HepG2 (cell line): ENCODE results near the gene PRR12. TPM values are rescaled to one million over a fixed set of nuclear protein-coding genes. Genes with fewer than 3 reads are reported as not detected.
A peak's percentile ranks its signal among the peaks of the same experiment; 100 is the strongest.

Experiments
- ATF1 ChIP-seq: IDR thresholded peaks from 2 replicates; pipeline ENCODE4 v1.6.1; 2016; ENCODE audit warnings: mild to moderate bottlenecking, control low read depth
- DPF2 ChIP-seq: sonication (generic); formaldehyde crosslinking; IDR thresholded peaks from 2 replicates; pipeline ENCODE4 v1.4.0; 2020; ENCODE audit warnings: mild to moderate bottlenecking, low read depth, missing genetic modification reagents, borderline replicate concordance
- MED1 ChIP-seq: sonication (generic); formaldehyde crosslinking; IDR thresholded peaks from 2 replicates; pipeline ENCODE4 v1.4.0; 2020; ENCODE audit warnings: missing genetic modification reagents
- MED13 ChIP-seq: sonication (generic); formaldehyde crosslinking; IDR thresholded peaks from 2 replicates; pipeline ENCODE4 v1.5.0; 2020; ENCODE audit warnings: missing genetic modification reagents
- PHF5A ChIP-seq: IDR thresholded peaks from one replicate; pipeline ENCODE4 v1.6.1; 2018; ENCODE audit warnings: low read depth, missing genetic modification reagents; ENCODE audit not compliant: unreplicated experiment
- SALL1 ChIP-seq: sonication (generic); formaldehyde crosslinking; IDR thresholded peaks from 2 replicates; pipeline ENCODE4 v1.8.0; 2022; ENCODE audit warnings: mild to moderate bottlenecking, missing genetic modification reagents
- SIN3B ChIP-seq: fragments of 150-350 bp; IDR thresholded peaks from 2 replicates; pipeline ENCODE4 v1.6.1; 2014; ENCODE audit warnings: low read length
- TMF1 ChIP-seq: sonication (generic); formaldehyde crosslinking; IDR thresholded peaks from 2 replicates; pipeline ENCODE4 v1.8.1; 2022; ENCODE audit warnings: low read depth, missing genetic modification reagents
- U2AF1 ChIP-seq: fragments of 200-400 bp; formaldehyde crosslinking; optimal IDR thresholded peaks from 2 replicates; pipeline ENCODE3; 2017; ENCODE audit warnings: mild to moderate bottlenecking, low read depth, low read length
- USF2 ChIP-seq, 2 experiments: sonication (generic) in 1 of 2; formaldehyde crosslinking in 1 of 2; IDR thresholded peaks; 2 replicates each; pipeline versions ENCODE4 v1.5.1 to v1.6.1; 2011 to 2020; ENCODE audit warnings: borderline replicate concordance in 1 of 2, low read depth in 1 of 2, low read length in 1 of 2, mild to moderate bottlenecking in 1 of 2, missing genetic modification reagents in 1 of 2, moderate library complexity in 1 of 2
- ZBTB8A ChIP-seq: sonication (generic); formaldehyde crosslinking; IDR thresholded peaks from 2 replicates; pipeline ENCODE4 v1.4.0; 2020; ENCODE audit warnings: mild to moderate bottlenecking, low read depth, missing genetic modification reagents, borderline replicate concordance
- ZFP36L1 ChIP-seq: sonication (generic); formaldehyde crosslinking; IDR thresholded peaks from 2 replicates; pipeline ENCODE4 v1.8.0; 2022; ENCODE audit warnings: mild to moderate bottlenecking, missing genetic modification reagents, moderate library complexity
- ZNF121 ChIP-seq: sonication (generic); formaldehyde crosslinking; IDR thresholded peaks from 2 replicates; pipeline ENCODE4 v1.5.0; 2020; ENCODE audit warnings: mild to moderate bottlenecking, missing genetic modification reagents
- ZNF232 ChIP-seq: sonication (generic); formaldehyde crosslinking; IDR thresholded peaks from 2 replicates; pipeline ENCODE4 v1.4.0; 2020; ENCODE audit warnings: missing genetic modification reagents, borderline replicate concordance
- ZNF333 ChIP-seq: sonication (generic); formaldehyde crosslinking; IDR thresholded peaks from 2 replicates; pipeline ENCODE4 v1.4.0; 2020; ENCODE audit warnings: mild to moderate bottlenecking, missing genetic modification reagents, borderline replicate concordance
- ZNF543 ChIP-seq: sonication (generic); formaldehyde crosslinking; IDR thresholded peaks from 2 replicates; pipeline ENCODE4 v1.4.0; 2020; ENCODE audit warnings: mild to moderate bottlenecking, missing genetic modification reagents
- ZNF550 ChIP-seq: sonication (generic); formaldehyde crosslinking; IDR thresholded peaks from 2 replicates; pipeline ENCODE4 v1.4.0; 2020; ENCODE audit warnings: mild to moderate bottlenecking, missing genetic modification reagents, borderline replicate concordance
- ZNF572 ChIP-seq: sonication (generic); formaldehyde crosslinking; IDR thresholded peaks from 2 replicates; pipeline ENCODE4 v1.5.1; 2020; ENCODE audit warnings: mild to moderate bottlenecking, missing genetic modification reagents
- ZNF616 ChIP-seq: sonication (generic); formaldehyde crosslinking; IDR thresholded peaks from 2 replicates; pipeline ENCODE4 v1.5.0; 2020; ENCODE audit warnings: low read depth, mild to moderate bottlenecking, missing genetic modification reagents
- ZNF687 ChIP-seq: sonication (generic); formaldehyde crosslinking; IDR thresholded peaks from 2 replicates; pipeline ENCODE4 v1.5.1; 2020; ENCODE audit warnings: mild to moderate bottlenecking, missing genetic modification reagents, moderate library complexity
- ZNF780A ChIP-seq: sonication (generic); formaldehyde crosslinking; IDR thresholded peaks from 2 replicates; pipeline ENCODE4 v1.8.0; 2022; ENCODE audit warnings: mild to moderate bottlenecking, missing genetic modification reagents, moderate library complexity
- ZNF891 ChIP-seq: sonication (generic); formaldehyde crosslinking; IDR thresholded peaks from 2 replicates; pipeline ENCODE4 v1.5.0; 2020; ENCODE audit warnings: mild to moderate bottlenecking, missing genetic modification reagents
- polyA plus RNA-seq, 8 experiments: library from polyadenylated mRNA; depleted of rRNA in 3 of 8; stranded (reverse) in 7 of 8; unstranded in 1 of 8; fragments of >200 nt; fragmentation: Illumina TruSeq in 4 of 8; extraction: Trizol in 4 of 8; gene quantifications; 2 replicates each; pipeline versions ENCODE4 v1.2.1 to v1.2.3, GENCODE V29; 2011 to 2016; ENCODE audit warnings: low read depth in 4 of 8, missing spikeins in 1 of 8, mixed read lengths in 1 of 8; ENCODE audit not compliant: insufficient read depth in 1 of 8
- total RNA-seq, 5 experiments: library from RNA; depleted of rRNA; stranded (reverse); fragments of >200 nt; fragmentation: Illumina TruSeq; extraction: Trizol; gene quantifications; 2 replicates each; pipeline ENCODE4 v1.2.3, GENCODE V29; 2016; ENCODE audit warnings: low read depth in 1 of 5

PRR12 gene
- total and polyA plus RNA-seq, 2 of the 13 experiments (the other 11 are each of a cell fraction or from before 2014, with no cell fraction given), result 0.62 to 1.5 TPM

GRCh38 chr19:49553451-49554271, 37.3 kb upstream of the PRR12 start (continued):
- TF ChIP-seq ZNF687 (CRISPR knock-in tag) (peak; percentile 17; the same call in 1 of the 2 replicates), U2AF1 (no peak), ZNF891 (no peak), ZNF543 (no peak), ZNF616 (CRISPR knock-in tag) (no peak), ATF1 (CRISPR knock-in tag) (no peak), MED13 (CRISPR knock-in tag) (no peak), SALL1 (peak; percentile 60), TMF1 (CRISPR knock-in tag) (no peak), ZFP36L1 (CRISPR knock-in tag) (no peak), ZBTB8A (CRISPR knock-in tag) (no peak), DPF2 (CRISPR knock-in tag) (no peak), SIN3B (no peak), ZNF333 (CRISPR knock-in tag) (no peak), ZNF550 (CRISPR knock-in tag) (no peak), ZNF572 (CRISPR knock-in tag) (no peak), ZNF121 (peak; percentile 99), PHF5A (CRISPR knock-in tag) (no peak), ZNF780A (CRISPR knock-in tag) (no peak), USF2 (IDR thresholded peaks at IDR 0.05; ENCODE audit: low read depth, low read length) (no peak), USF2 (CRISPR knock-in tag; IDR thresholded peaks at IDR 0.05; ENCODE audit: borderline replicate concordance) (no peak), MED1 (no peak), ZNF232 (CRISPR knock-in tag) (no peak)
